Cardiac fibroblast (primary cell): Measurements from ENCODE around the gene ZC3HAV1L.
A peak's percentile ranks its signal among the peaks of the same experiment; 100 is the strongest.
"Not testable (repeated sequence)": the region's sequence is repeated elsewhere in the genome, so short reads cannot be mapped to it uniquely, and the experiment has no call there.

Experiments
- DNase-seq, 2 donors: peaks; one replicate each; pipeline versions ENCODE4 v3.0.0 to v3.0.0-alpha.2; 2010; ENCODE audit warnings: low read depth in 2 of 2
- H3K4me3 ChIP-seq, 2 donors: replicated peaks in 1 of 2; 1 replicate in 1 of 2; 2 replicates in 1 of 2; pipeline ENCODE4 v1.5.1; 2011; ENCODE audit warnings: low read depth in 2 of 2, low read length in 2 of 2, mild to moderate bottlenecking in 2 of 2, moderate library complexity in 1 of 2
- TF ChIP-seq, protein P1 (sequence below): IDR thresholded peaks from one replicate; pipeline ENCODE4 v1.5.1; 2011; ENCODE audit warnings: low read depth, mild to moderate bottlenecking, low read length, inconsistent platforms

The ZC3HAV1L gene

DNA sequence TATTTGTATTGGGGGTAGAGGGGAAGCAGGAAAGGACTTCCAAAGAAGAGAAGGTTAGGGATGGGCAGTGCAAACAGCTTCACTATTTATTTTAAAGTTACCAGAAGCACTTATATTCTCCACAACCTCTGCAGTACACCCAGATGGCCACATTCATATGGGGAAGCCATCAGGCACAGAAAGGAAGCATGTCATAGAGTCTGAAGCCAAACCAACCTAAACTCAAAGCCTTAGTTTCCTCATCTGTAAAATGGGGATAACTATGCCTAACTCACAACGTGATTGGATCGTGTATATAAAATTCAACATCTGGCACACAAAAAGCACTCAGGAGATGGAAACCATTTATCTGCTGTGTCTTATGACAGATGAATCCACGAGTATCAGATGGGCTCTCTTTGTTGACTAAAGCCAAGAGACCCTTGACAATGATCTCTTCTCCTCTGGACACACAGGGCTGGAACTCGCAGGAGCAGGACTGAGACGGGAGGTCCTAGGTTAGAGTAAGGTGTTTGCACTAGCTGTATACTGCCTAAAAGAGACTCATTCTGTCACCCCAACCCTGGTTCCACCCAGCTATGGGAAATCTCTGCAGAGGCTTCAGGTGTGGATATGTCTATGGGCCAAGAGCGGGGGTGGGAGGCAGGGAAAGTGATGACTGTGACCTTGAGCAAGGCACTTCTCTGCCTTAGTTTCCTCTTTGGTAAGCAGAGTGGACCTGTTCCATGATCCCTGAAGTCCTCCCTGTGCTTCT lies 56.4 kb downstream of the ZC3HAV1L start:
- no peak overlapping the region for H3K4me3 ChIP-seq
- TF ChIP-seq, protein P1, sequence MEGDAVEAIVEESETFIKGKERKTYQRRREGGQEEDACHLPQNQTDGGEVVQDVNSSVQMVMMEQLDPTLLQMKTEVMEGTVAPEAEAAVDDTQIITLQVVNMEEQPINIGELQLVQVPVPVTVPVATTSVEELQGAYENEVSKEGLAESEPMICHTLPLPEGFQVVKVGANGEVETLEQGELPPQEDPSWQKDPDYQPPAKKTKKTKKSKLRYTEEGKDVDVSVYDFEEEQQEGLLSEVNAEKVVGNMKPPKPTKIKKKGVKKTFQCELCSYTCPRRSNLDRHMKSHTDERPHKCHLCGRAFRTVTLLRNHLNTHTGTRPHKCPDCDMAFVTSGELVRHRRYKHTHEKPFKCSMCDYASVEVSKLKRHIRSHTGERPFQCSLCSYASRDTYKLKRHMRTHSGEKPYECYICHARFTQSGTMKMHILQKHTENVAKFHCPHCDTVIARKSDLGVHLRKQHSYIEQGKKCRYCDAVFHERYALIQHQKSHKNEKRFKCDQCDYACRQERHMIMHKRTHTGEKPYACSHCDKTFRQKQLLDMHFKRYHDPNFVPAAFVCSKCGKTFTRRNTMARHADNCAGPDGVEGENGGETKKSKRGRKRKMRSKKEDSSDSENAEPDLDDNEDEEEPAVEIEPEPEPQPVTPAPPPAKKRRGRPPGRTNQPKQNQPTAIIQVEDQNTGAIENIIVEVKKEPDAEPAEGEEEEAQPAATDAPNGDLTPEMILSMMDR: no peak
- DNase-seq: peak; percentile 19 to 27

DNA sequence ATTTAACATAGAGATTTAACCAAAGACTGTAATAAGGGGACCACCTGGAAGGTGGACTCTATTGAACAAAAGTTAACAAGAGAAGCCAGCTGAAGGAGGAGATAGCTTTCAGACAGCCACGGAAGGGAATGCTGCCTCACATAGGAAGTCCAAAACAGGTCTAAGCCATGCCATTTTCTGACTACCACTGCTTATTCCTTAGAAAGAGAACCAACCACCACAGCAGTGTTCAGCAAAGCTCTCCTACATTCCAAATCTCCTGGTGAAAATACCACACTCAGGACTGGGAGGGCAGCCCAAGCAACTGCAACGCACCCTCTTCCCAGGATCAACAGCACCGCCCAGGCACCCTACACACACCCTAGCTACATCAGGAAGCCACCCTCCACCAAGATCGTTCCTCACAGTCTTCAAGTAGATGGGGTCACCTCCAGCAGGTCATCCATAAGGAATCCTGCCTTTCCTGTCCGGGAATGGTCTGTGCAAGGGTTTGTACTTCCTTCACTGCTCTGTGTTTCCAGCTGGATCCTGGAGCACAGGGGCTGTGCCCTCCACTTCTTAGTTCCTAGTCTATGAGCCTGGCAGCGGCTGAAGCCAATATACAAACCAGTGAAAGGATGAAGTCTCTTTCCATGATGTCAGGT lies 57.2 kb downstream of the ZC3HAV1L start:
- H3K4me3 ChIP-seq: no peak overlapping the region
- TF ChIP-seq, protein P1: no peak
- no peak for DNase-seq

DNA sequence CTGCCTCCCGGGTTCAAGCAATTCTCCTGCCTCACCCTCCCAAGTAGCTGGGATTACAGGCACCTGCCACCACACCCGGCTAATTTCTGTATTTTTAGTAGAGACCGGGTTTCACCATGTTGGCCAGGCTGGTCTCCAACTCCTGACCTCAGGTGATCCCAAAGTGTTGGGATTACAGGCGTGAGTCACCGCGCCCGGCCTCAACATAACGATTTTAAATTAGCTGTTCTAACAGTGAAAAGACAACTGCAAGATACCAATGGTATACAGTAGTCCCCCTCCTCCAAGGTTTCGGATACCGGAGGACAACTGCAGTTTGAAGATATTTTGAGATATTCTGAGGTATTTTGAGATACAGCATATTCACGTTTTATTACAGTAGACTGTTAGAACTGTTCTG lies 59.7 kb downstream of the ZC3HAV1L start:
- H3K4me3 ChIP-seq, DNase-seq: not testable (repeated sequence)
